Nephron progenitor cell (in vitro differentiated cells): ENCODE data around the gene ZIM2.

ENCODE experiments used
- DNase-seq: peaks from one replicate; pipeline ENCODE4 v3.0.0; 2021
- H3K27ac Mint-ChIP-seq: 2 replicates; pipeline ENCODE4 v1.8.0; 2021; ENCODE audit warnings: mild to moderate bottlenecking, moderate library complexity, mixed read lengths
- H3K27me3 Mint-ChIP-seq: 2 replicates; pipeline ENCODE4 v1.8.0; 2021; ENCODE audit warnings: mild to moderate bottlenecking, low read depth, mixed read lengths; ENCODE audit not compliant: poor library complexity
- H3K36me3 Mint-ChIP-seq: 2 replicates; pipeline ENCODE4 v1.8.0; 2021; ENCODE audit warnings: low read depth, mixed read lengths
- H3K4me1 Mint-ChIP-seq: 2 replicates; pipeline ENCODE4 v1.8.0; 2021; ENCODE audit warnings: mixed read lengths
- H3K4me3 Mint-ChIP-seq: 2 replicates; pipeline ENCODE4 v1.8.0; 2021; ENCODE audit warnings: mild to moderate bottlenecking, moderate library complexity, mixed read lengths
- H3K9me3 Mint-ChIP-seq: 2 replicates; pipeline ENCODE4 v1.8.0; 2021; ENCODE audit warnings: mild to moderate bottlenecking, moderate library complexity, mixed read lengths
- TF ChIP-seq, protein P1 (sequence below): fragments of 200-600 bp; sonication (generic); IDR thresholded peaks from 2 replicates; pipeline ENCODE4 v1.5.0; 2021; ENCODE audit warnings: antibody characterized with exemption

ZIM2 gene

DNA sequence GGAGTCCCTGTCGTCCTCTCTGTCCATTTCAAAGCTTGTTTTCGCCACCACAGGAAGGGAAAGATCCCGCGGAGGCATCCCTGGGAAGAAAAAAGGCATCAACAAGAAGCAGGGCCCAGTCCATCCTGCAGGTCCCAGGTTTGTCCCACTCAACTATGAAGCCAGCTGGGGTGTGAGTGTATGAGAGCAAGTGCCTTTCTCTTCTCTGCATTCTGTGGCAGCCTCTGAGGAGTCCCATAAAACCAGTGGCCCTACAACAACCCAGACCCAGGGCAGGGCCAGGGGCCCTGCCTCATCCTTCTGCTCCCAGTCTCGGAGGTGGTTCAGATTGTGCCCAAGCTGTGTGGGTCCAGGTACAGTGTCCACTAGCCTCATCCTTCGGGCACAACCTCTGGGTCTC lies 18.9 kb downstream of the ZIM2 start:
- TF ChIP-seq, protein P1, sequence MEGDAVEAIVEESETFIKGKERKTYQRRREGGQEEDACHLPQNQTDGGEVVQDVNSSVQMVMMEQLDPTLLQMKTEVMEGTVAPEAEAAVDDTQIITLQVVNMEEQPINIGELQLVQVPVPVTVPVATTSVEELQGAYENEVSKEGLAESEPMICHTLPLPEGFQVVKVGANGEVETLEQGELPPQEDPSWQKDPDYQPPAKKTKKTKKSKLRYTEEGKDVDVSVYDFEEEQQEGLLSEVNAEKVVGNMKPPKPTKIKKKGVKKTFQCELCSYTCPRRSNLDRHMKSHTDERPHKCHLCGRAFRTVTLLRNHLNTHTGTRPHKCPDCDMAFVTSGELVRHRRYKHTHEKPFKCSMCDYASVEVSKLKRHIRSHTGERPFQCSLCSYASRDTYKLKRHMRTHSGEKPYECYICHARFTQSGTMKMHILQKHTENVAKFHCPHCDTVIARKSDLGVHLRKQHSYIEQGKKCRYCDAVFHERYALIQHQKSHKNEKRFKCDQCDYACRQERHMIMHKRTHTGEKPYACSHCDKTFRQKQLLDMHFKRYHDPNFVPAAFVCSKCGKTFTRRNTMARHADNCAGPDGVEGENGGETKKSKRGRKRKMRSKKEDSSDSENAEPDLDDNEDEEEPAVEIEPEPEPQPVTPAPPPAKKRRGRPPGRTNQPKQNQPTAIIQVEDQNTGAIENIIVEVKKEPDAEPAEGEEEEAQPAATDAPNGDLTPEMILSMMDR: no peak
- Mint-ChIP-seq H3K4me1 (no peaks in the 10 kb centered on the region), H3K36me3 (no peaks in the 10 kb centered on the region), H3K27me3 (no peaks in the 10 kb centered on the region), H3K27ac (no peak overlapping the region), H3K9me3 (peaks cover 99% of the 10 kb centered on the region), H3K4me3 (no peak overlapping the region)
- no peak for DNase-seq

DNA sequence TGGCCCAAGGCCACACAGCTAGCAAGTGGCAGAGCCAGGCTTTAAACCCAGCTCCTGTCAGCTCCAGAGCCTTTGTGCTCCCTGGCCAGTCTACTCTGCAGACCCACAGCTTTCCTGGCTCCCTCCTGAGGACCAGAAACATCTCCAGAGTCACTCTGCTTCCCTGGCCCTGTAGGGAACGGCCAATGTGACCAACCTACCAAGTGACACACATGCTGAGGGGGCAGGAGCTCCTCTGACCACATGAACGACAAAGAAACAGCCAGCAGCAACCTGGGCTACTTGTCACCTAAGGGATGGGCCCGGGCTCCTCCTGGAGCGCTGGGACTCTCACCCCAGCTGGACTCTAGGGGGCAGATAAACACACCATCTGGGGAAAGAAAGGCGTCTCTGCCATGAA lies 19.3 kb downstream of the ZIM2 start:
- Mint-ChIP-seq H3K9me3 (peaks cover 99% of the 10 kb centered on the region), H3K4me1 (no peaks in the 10 kb centered on the region), H3K27me3 (no peaks in the 10 kb centered on the region), H3K36me3 (no peaks in the 10 kb centered on the region), H3K27ac (no peak overlapping the region), H3K4me3 (no peak overlapping the region)
- TF ChIP-seq, protein P1: no peak
- DNase-seq: no peak

DNA sequence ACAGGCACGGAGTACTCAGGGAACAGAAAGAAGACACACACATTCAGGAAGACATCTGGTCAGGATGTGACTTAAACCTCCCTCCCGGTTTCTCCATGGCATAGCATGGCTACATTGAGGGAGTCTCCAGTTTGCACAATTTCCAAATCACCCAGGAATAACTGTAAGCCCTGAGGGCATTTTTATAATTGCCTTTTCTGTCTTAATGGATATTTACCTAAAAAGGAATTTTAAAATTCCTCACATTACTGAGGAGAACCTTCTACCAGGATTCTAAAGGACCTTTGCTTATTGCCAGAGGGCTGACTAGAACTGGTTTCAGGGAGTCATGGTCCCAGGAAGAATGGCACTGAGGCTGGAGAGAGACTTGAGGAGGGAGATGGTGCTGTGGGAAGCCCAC lies 21.4 kb downstream of the ZIM2 start:
- TF ChIP-seq, protein P1: no peak
- DNase-seq: no peak
- Mint-ChIP-seq H3K4me1 (no peaks in the 10 kb centered on the region), H3K27ac (no peak overlapping the region), H3K27me3 (no peaks in the 10 kb centered on the region), H3K9me3 (peaks cover 100% of the 10 kb centered on the region), H3K36me3 (no peaks in the 10 kb centered on the region), H3K4me3 (no peak overlapping the region)

DNA sequence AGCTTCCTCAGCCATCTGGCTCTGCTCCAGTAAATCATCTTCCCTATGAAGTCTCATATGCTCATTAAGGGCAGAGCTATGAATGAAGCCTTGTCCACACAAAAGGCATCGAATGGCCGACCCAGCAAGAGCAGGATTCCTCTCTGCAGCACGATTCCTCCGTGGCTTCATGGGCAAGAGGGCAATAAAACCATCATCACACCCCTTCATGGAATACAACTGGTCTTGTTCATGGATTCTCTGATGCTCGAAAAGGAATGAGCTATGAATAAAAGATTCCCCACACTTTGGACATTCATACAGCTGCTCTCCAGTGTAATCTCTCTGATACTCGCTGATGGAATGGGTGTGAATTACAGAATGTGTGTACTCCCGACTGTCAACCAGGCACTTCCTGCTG lies 25.9 kb downstream of the ZIM2 start:
- no peak for DNase-seq
- no peaks in the 10 kb centered on the region for H3K36me3 Mint-ChIP-seq
- H3K27ac Mint-ChIP-seq: no peak overlapping the region
- no peak overlapping the region for H3K4me3 Mint-ChIP-seq
- TF ChIP-seq, protein P1: no peak
- H3K27me3 Mint-ChIP-seq: no peaks in the 10 kb centered on the region
- H3K9me3 Mint-ChIP-seq: peaks cover 93% of the 10 kb centered on the region
- no peaks in the 10 kb centered on the region for H3K4me1 Mint-ChIP-seq

DNA sequence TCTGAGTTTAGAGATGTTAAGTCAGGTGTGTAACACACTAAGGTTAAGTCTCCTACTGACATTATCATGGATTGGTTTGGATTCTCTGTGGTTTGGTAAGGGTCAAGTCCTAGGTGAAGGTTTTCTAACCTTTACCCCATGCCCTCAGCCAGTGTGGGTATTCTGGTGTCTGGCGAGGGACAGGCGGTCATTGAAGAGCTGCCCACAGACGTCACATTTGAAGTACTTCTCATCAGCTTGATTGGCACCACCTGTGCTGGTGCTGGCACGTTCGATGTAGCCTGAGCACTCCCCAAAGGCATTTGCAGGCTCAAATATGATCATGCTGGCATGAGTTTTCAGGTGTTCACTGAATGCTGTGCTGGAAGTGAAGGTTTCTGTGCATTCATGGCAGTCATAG lies 27.0 kb downstream of the ZIM2 start:
- H3K27me3 Mint-ChIP-seq: no peaks in the 10 kb centered on the region
- DNase-seq: no peak
- TF ChIP-seq, protein P1: no peak
- no peaks in the 10 kb centered on the region for H3K4me1 Mint-ChIP-seq
- no peaks in the 10 kb centered on the region for H3K36me3 Mint-ChIP-seq
- peaks cover 93% of the 10 kb centered on the region for H3K9me3 Mint-ChIP-seq
- H3K27ac Mint-ChIP-seq: no peak overlapping the region
- H3K4me3 Mint-ChIP-seq: no peak overlapping the region

GRCh38 chr19:56811480-56811879 lies 29.0 kb downstream of the ZIM2 start:
- no peak overlapping the region for H3K27ac Mint-ChIP-seq
- TF ChIP-seq, protein P1: no peak
- DNase-seq: no peak
- no peaks in the 10 kb centered on the region for H3K27me3 Mint-ChIP-seq
- H3K4me1 Mint-ChIP-seq: no peaks in the 10 kb centered on the region
- peaks cover 93% of the 10 kb centered on the region for H3K9me3 Mint-ChIP-seq
- no peaks in the 10 kb centered on the region for H3K36me3 Mint-ChIP-seq
- H3K4me3 Mint-ChIP-seq: no peak overlapping the region
